Activated T-cell treated with anti-CD3 and anti-CD28 coated beads for 24 hours (primary cell): ENCODE data around the gene UNC5B.

Experiments used
- DNase-seq: peaks from one replicate; pipeline ENCODE4 v3.0.0-alpha.2; 2020; ENCODE audit warnings: low read depth

UNC5B gene

DNA sequence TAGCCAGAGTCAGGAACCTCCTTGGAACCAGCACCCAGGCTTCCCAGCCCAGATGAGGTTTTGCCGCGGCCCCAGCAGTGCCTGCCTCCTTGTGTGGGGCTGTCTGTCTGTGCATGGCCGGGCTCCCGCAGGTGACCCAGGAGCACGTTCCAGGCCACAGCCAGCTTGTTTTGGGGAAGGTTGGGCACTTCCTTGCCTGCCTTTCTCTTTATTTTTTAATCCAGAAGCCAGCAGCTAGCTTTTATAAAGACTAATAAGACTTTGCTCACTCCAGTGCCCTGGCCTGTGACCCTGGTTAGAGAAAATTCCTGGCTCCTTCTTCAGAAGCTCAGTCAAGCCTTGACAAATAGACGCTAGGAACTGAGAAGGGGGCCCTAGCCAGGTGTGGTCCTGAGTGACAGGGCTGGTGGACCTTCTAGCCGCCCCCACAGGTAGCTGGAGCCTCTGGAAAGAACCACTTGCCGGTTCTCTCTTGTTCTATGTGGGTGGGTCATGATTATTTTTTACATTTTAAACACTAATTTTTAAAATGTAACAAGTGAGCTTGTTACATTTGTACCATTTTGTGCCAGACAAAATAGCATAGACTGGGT lies 107.5 kb downstream of the UNC5B start:
- DNase-seq: no peak

DNA sequence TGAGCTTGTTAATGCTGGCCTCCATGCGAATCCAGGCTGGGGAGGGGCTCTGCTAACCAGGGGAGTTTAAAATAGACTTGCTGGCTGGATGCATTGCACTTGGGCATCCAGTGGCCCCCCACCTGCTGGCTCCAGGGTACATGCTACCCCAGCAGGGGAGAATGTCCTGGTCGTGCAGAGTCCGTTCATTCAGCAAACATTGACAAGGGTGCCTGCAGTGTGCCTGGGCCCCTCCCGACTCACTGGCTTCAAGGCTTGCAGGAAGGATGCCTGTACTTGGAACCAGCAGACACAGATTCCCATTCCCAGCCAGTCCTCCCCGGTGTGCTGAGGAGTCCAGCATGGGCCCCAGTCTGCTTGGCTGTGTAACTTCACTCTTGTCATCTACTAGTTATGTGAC lies 108.2 kb downstream of the UNC5B start:
- DNase-seq: no peak

DNA sequence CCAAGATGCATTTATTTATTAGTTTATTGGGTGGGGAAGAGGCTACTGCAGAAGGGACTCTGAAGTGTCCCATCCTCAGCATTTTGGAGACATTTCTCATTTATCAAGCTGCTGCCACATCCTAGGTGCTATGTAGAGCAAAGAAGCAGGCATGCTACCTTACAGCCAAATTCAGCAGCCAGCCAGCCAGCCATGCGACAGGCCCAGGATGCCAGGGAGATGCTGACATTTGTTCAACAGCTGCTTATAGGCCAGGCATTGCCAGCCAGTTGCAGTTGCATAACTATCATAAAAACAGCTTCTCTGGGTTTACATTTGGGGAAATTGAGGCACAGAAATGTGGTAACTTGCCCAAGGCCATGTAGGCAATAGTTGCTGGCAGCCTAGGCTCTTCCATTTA lies 109.0 kb downstream of the UNC5B start:
- DNase-seq: no peak

DNA sequence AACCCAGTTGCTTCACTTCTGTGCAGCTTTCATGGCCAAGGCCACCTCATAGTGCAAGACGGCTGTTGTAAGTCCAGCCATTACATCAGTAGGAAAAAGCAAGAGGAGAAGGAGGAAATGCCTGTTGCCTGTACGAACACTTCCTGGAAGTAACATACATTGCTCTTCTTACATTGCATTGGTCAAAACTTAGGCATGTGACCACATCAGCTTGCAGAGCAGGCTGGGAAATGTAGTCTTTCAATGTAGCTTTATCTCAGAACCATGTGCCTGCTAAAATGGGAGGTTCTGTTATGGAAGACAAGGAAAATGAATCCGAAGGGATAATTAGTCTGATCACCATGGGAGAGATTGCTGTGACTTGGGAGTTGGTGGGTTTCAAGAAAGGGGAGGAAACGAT lies 111.0 kb downstream of the UNC5B start:
- no peak for DNase-seq

DNA sequence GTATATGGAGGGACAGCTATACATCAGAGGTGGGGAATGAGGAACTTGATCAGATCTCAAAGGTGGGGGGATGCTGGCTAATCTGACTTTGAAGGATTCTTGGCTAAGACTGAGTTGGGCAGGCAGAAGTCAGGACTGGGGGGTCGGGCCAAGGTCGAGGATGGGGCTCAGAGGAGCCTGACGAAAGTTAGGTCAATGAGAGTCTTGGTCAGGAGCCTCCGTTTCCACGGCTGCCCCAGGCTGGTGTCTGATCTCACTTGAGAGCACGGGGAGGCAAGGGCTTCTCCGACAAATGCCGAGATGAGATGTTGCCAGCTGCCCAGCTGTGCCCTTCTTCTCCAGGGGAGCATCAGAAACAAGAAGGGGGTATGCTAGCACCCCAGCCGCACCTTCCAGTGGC lies 112.4 kb downstream of the UNC5B start:
- DNase-seq: no peak

DNA sequence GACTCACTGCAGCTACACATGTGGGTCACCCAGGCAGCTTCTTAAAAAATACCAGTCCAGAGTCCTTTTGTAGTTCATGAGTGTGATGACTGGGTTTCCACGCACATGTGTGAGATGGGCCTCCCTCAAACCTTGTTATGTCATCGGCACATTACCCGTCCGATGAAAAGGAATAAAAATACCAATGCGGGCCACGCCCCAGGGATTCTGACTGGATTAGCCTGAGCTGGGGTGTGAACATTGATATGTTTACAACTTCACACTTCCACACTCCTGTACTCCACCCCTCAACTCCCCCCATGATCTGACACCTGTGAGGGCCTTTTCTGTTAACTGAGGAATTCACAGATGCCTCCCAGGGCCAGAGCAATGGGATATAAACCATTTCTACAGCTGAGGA lies 112.9 kb downstream of the UNC5B start:
- no peak for DNase-seq

DNA sequence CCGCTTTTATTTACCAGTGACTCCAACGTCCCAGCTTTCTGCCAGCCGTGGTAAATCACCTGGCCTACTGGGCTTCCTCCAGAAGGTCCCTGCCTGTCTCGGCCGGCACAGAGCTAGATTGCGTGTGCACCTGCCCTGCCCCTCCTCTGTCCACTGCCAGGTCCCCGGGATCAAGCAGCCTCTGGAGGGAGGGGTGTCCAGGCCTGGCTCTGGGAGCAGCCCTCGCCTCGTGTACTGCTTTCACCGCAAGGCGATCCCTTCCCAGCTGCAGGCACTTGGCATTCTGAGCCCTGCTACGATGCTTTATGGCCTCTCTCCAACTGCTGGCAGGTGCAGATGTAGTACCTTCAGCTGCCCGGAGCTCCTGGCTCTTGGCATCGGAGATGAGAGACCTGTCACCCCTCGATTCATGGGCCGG lies 114.1 kb downstream of the UNC5B start:
- DNase-seq: no peak

DNA sequence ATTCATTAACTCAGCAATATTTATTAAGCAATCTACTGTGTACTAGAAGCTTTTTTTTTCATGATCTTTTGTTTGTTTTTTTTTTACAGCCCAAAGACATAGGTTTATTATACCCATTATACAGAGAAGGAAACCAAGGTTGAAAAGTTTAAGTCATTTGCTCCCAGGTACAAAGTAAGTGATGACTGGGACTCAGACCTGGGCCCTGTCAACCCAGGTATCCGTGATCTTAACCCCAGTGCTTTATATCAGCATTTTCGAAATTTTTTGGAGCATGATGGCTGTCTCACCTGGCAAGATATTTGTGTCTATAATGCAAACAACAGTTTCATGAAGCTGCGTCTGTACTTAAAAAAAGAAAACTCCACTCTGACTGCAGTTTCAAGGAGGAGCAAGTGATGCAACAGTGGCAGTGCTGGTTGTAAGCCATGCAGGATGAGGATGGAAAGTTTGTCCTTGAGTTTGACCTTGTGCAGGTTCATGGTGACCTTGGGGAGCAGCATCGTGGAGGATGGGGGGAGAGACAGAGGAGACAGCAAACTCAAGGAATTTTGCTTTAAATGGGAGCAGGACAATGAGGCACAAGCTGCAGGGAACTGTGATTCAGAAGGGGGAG lies 118.5 kb downstream of the UNC5B start:
- DNase-seq: no peak

DNA sequence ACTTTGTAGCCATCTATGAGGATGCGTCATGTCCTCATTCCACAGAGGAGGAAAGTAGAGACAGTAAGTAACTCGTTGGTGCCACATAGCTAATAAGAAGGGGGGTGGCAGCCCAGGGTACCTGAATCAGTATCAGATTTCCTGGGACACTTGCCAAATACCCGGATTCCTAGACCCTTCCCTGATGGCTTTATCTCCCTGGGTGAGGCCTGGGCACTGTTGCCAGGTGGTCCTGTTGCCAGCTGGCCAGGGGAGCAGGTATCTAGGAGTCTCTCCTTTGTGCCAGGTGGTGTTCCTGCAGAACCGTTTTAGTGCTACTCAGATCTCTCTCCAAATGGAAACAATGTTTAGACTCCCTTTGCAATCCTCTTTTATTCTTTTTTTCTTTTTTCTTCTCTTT lies 119.4 kb downstream of the UNC5B start:
- DNase-seq: no peak

DNA sequence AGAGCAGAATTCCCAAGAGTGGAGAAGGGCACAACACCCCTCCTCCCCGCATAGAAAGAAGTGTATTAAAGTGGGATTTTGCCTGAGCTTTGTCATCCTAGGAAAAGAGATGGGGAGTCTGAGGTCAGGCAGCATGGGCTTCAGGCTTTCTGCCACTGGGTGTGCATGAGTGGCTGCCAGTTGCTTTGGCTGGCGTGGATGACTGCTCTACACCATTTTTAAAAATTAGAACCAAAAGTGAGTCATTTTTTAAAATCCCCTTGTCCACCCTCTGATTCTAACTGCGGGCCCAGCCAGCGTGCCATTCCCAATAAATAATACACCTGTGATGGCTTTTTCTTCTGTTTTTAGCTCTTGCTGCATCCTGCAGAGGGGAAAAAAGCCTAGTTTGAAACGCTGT lies 120.1 kb downstream of the UNC5B start:
- no peak for DNase-seq

DNA sequence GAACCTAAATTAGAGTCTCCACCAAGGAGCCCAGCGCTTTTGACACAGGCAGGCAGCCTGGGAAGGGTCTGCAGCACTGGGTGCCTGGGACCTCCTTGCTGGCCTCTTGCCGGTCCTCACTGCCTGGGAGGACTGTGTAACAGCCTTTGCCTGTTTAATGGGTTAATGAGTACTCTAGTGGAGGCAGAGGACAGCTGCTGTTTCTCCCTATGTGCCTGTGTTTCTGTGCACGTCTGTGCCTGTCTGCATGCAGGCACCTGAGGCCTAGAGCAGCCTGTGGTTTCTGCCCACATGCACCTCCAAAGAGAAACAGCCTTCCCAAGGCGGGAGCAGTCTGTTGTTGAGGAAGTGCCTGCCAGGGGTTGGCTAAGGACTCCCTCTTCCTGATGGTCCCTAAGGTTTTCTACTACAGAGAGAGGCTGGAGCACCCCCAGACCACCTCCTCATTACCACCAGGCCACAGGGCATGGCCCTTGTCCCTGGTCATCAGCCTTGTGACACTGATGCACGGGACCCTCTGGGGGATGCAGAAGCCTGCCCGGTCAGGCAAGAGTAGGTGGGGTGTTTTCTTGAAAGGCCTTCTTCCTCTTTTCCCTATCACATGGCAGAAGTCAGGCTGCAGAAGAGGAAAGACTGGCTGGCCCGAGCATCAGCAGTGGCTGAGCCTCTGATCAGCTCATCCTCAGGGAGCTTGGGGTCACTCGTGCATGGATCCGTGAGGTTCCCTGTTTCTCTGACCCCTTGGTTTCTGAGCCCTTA lies 120.9 kb downstream of the UNC5B start:
- DNase-seq: no peak

DNA sequence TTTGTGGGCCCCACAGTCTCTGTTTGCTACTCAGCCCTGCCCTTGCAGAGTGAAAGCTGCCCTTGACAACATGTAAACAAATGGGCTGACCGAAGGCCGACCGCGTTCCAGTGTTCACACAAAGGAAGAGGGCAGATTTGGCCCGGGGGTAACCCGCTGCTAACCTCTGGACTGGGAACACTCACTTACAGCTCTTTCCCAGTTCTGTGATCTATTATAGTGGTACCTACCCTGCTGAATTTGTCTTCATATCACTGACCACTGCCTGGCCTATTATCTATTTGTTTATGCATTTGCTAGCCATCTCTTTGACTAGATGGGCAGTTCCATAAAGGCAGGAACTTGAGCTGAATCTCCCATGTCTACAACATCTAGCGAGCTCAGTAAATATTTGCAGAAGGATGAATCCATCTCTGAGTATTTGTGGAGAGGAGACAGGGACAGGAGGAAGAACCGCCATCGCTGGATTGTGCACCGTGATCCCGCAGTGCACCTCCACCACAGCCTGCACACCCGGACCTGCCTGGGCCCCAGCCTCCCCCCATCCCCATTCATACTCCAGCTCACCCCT lies 121.9 kb downstream of the UNC5B start:
- no peak for DNase-seq

DNA sequence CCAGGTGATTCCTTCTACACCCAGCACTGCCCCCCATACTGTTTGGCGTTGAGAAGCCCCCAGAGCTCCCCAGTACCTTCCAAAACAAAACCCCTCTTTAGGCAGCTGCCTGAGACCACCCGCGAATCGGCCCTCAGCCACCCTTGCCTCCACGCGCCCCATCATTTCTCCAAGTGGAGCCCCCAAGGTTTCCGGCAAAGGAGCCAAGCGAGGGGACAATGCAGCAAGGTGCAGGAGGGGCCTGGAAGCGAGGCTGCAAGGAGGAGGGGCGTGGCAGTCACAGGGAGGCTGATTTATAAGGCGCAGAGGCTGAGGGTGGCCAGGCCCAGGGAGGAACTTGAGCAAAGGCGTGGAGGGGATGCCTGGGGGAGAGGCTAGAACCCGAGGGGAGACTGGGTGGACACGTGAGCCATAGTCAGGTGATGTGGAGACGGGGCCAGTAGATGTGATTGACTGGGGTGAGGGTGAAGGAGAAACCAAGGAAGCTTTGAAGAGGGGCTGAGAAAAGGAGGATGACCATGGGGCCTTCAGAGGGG lies 122.9 kb downstream of the UNC5B start:
- no peak for DNase-seq

DNA sequence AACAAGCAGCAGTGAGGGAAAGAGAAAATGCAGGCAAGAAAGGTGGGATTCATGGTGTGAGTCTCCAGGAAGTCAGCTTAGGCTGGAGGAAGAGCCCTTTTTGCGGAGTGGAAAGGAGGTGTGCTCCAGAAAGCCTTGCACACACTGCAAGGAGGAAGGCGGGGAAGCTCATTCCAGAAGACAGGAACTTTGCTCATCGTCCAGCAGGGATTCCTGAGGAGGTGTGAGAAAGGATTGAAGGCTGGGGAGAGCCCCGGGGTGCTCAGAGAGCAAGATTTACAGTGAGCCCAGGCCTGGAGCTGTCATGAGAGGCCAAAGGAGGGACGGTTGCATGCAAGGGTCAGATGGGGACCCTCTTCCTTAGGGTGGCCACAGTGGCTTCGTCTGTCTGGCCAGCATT lies 124.3 kb downstream of the UNC5B start:
- DNase-seq: no peak

DNA sequence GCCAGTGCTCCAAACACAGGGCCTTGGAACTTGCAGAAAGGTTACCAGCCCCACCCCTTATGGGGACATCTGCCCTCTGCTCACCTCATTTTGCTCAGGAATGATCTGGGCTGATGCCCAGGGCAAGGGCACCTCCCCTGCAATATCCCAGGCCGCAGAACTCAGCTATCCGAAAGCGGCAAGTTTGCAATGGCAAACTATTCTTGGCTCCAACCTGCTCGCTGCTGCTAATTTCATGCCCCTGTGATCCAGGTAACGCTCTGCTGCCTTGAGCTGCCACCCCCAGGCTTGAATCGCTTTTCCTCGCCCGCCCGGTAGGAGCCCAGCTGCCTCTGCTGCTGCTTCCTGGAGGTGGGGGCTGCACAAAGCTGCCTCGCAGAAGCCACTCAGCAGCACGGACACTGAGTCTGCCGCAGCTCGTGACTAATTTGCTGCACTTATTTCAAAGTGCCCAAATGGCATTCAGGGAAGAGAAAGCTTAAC lies 124.9 kb downstream of the UNC5B start:
- no peak for DNase-seq

DNA sequence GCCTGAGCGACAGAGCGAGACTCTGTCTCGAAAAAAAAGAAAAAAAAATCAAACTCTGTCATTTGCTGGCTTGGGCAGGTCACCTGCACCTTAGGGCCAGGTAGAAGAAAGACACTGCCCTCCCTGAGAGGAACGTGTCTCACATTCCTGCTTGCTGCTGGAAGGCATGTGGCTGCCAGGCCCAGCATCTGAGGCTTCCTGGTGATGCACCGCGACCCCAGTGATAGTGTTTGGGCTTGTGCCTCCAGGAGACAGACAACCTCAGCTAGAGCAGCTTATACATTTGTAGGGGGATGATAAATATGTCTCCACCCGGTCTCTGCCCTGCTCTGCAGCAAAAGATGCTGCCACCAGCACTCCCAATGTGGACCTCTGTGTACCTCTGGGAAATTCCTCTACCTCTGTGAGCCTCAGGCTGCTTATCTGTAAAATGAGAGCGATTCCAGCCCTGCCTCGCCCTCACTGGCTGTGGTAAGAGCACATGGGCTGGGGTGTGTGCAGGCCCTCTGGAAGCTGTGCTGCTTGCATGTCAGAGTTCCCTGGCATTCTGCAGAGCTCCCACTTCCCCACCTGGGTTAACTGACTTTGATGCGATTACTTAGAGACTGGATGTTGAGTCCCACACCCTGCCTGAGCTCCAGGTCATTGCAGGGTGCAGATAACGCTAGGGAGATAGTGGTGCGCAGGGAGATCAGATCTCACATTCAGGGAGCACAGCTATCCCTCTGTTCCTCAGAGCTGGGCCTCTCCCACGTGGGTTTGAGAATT lies 126.5 kb downstream of the UNC5B start:
- DNase-seq: no peak

DNA sequence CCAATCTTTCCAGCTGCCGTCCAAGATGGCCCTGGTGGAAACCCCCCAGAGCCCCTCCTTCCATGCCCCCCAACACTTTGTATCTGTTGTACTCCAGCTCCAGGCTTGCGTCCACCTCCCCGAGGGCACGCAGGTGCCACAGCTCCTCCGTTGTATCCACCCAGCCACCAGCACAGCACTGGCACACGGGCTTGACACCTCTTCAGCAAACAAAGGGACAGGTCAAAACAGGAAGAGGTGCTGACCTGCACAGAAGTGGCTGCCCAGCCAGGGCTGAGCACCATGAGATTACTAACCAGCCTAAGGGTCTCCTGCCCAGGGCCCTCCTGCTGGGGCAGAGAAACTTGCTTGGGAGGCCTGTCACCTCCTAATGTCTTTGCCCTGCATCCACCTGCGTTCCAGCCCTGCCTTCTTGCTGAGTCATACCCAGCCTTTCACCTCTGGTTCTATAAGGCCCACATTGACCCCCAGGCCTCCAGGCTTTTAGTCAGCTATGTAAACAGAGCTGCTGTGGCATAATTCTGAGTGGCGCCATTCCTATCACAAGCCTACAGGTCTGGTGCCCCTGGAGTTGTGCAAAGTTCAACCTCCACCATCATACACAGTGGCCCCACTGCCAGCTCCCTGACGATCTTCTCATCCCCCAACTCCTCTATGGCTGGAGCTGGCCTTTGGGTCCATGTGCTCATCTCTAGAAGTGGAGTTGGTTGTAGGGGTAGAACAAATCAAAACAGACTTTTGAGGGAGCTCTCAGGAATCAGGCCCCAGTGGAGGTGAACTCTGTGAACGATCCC lies 127.6 kb downstream of the UNC5B start:
- DNase-seq: no peak

DNA sequence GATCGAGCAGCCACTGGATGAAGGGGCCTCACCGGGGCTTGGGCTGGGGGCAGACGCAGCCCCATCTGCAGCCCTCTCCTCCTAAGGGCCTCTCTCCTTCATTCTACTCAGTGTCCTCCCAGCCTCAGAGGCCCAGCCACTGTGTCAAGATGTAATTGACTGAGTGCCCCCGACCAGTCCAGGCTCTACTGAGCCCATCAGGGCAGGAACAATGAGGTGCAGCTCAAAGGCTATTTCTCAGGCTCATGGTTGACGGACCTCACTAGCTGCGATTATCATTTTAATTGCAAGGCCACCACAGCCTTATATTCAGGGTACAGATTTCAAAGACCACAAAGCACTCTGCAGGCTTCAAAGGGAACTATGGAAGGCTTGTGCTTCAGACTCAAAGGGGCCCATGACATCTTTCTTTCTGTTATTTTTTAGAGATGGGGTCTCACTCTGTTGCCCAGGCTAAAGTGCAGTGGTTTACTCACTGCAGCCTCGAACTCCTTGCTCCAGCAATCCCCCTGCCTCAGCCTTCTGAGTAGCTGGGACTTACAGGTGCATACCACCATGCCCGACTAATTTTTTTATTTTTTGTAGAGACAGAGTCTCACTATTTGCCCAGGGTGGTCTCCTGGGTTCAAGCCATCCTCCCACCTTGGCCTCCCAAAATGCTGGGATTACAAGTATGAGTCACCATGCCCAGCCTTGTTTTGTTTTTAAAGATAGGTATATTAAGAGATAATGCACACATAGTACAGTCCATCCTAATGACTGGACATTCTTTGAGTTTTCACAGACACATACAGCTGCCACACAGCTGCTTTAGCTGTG lies 130.4 kb downstream of the UNC5B start:
- no peak for DNase-seq

DNA sequence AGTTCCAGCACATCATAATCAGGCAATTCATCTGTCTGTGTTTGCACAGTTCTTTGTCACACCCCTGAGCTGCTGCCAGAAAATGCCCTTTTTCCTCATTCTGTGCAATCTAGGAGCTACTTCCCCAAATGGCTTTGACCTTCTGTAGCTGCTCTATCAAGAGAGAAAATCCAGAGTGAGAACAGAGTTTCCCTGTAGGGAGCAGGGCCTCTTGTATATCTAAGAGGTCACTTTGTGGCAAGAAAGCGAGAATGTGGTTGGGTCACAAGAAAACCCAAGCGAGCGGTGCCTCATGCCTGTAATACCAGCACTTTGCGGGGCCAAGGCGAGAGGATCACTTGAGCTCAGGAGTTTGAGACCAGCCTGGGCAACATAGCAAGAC lies 131.0 kb downstream of the UNC5B start:
- DNase-seq: no peak

DNA sequence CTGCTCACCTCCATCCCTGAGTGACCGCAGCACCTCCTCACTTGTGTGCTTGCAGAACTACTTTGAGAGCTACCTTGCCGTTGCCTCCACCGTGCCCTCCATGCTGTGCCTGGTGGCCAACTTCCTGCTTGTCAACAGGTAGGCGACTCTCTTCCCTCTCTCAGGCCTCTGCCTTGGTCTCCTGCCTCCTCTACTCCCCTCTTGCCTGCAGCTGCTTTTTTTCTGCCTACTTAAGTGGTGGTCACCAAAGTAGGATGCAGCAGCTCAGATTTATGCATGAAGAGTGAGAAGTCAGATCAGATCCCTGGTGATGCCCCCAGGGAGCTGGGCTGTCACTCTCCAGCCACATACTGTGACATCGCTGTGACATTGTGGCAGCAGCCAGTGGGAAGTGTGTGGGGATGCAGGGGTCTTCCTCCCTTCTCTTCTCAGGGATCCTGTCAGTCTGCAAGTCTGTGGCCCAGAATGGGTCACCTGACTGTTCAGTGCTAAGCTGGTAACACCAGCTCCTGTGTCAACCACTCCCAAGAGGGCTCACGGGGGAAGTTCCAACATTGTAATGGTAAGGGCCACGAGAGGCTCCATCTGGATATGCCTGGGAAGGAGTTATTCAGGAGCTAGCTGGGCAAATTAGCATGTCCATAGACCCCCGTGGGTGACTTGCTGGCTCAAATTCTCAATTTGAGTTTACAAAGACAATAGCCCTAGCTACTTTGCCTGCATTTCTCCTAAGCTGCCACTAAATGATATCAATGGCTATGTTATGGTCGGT lies 132.0 kb downstream of the UNC5B start:
- DNase-seq: no peak
